ENCODE data around the gene FCN1.

DNA sequence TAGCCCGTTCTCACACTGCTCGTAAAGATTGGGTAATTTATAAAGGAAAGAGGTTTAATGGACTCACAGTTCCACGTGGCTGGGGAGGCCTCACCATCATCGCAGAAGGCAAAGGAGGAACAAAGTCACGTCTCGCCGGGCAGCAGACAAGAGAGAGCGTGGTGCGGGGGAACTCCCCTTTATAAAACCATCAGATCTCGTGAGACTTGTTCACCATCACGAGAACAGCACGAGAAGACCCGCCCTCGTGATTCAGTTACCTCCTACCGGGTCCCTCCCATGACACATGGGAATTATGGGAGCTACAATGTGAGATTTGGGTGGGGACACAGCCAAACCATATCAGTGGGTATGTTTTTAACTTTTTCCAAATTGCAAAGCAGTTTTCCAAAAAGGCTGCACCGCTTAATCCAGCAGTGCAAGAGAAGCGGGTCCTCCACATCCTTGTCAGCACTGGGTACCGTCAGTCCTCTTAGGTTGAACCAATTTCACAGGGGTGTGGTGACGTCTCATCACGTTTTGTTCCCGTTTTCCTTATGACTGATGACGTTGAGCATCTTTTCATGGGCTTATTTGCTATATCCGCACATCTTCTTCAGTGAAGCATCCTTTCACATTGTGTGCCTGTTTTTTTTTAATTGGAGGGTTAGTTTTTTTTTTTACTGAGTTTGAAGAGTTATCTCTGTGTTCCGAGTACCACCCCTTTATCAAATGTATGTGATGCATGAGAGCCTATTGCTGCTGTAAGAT is 45.1 kb downstream of the FCN1 start:
- TF ChIP-seq ZNF8 (CRISPR knock-in tag; IDR thresholded peaks at IDR 0.05), result no peak
- TF ChIP-seq, protein P1, sequence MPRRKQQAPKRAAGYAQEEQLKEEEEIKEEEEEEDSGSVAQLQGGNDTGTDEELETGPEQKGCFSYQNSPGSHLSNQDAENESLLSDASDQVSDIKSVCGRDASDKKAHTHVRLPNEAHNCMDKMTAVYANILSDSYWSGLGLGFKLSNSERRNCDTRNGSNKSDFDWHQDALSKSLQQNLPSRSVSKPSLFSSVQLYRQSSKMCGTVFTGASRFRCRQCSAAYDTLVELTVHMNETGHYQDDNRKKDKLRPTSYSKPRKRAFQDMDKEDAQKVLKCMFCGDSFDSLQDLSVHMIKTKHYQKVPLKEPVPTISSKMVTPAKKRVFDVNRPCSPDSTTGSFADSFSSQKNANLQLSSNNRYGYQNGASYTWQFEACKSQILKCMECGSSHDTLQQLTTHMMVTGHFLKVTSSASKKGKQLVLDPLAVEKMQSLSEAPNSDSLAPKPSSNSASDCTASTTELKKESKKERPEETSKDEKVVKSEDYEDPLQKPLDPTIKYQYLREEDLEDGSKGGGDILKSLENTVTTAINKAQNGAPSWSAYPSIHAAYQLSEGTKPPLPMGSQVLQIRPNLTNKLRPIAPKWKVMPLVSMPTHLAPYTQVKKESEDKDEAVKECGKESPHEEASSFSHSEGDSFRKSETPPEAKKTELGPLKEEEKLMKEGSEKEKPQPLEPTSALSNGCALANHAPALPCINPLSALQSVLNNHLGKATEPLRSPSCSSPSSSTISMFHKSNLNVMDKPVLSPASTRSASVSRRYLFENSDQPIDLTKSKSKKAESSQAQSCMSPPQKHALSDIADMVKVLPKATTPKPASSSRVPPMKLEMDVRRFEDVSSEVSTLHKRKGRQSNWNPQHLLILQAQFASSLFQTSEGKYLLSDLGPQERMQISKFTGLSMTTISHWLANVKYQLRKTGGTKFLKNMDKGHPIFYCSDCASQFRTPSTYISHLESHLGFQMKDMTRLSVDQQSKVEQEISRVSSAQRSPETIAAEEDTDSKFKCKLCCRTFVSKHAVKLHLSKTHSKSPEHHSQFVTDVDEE (CRISPR knock-in tag; IDR thresholded peaks at IDR 0.05), result no peak
- no peak for TF ChIP-seq ISL1 (CRISPR knock-in tag; IDR thresholded peaks at IDR 0.05)
- TF ChIP-seq, protein P2, sequence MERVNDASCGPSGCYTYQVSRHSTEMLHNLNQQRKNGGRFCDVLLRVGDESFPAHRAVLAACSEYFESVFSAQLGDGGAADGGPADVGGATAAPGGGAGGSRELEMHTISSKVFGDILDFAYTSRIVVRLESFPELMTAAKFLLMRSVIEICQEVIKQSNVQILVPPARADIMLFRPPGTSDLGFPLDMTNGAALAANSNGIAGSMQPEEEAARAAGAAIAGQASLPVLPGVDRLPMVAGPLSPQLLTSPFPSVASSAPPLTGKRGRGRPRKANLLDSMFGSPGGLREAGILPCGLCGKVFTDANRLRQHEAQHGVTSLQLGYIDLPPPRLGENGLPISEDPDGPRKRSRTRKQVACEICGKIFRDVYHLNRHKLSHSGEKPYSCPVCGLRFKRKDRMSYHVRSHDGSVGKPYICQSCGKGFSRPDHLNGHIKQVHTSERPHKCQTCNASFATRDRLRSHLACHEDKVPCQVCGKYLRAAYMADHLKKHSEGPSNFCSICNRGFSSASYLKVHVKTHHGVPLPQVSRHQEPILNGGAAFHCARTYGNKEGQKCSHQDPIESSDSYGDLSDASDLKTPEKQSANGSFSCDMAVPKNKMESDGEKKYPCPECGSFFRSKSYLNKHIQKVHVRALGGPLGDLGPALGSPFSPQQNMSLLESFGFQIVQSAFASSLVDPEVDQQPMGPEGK (CRISPR knock-in tag; IDR thresholded peaks at IDR 0.05; ENCODE audit: borderline replicate concordance), result no peak
- TF ChIP-seq, protein P3, sequence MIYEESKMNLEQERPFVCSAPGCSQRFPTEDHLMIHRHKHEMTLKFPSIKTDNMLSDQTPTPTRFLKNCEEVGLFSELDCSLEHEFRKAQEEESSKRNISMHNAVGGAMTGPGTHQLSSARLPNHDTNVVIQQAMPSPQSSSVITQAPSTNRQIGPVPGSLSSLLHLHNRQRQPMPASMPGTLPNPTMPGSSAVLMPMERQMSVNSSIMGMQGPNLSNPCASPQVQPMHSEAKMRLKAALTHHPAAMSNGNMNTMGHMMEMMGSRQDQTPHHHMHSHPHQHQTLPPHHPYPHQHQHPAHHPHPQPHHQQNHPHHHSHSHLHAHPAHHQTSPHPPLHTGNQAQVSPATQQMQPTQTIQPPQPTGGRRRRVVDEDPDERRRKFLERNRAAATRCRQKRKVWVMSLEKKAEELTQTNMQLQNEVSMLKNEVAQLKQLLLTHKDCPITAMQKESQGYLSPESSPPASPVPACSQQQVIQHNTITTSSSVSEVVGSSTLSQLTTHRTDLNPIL (CRISPR knock-in tag; IDR thresholded peaks at IDR 0.05; ENCODE audit: low read depth), result no peak
- TF ChIP-seq, protein P4, sequence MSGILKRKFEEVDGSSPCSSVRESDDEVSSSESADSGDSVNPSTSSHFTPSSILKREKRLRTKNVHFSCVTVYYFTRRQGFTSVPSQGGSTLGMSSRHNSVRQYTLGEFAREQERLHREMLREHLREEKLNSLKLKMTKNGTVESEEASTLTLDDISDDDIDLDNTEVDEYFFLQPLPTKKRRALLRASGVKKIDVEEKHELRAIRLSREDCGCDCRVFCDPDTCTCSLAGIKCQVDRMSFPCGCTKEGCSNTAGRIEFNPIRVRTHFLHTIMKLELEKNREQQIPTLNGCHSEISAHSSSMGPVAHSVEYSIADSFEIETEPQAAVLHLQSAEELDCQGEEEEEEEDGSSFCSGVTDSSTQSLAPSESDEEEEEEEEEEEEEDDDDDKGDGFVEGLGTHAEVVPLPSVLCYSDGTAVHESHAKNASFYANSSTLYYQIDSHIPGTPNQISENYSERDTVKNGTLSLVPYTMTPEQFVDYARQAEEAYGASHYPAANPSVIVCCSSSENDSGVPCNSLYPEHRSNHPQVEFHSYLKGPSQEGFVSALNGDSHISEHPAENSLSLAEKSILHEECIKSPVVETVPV (CRISPR knock-in tag; IDR thresholded peaks at IDR 0.05), result no peak
- TF ChIP-seq ZNF70 (CRISPR knock-in tag; IDR thresholded peaks at IDR 0.05), result no peak
- no peak for TF ChIP-seq ZFP30 (CRISPR knock-in tag; IDR thresholded peaks at IDR 0.05)

Data from SK-N-SH treated with all-trans-retinoic acid at 6 μM for 48 hours (cell line).